HUES48 (cell line): ENCODE results near the gene F2RL2.
A peak's percentile ranks its signal among the peaks of the same experiment; 100 is the strongest.

ENCODE experiments used
- H3K27ac ChIP-seq: one replicate; pipeline ENCODE4 v1.7.0; 2013; ENCODE audit warnings: low read depth, low read length, inconsistent platforms
- H3K27me3 ChIP-seq: 2 replicates; pipeline ENCODE4 v1.6.1; 2013; ENCODE audit warnings: mild to moderate bottlenecking, low read length; ENCODE audit not compliant: control insufficient read depth, insufficient read depth
- H3K36me3 ChIP-seq: 2 replicates; pipeline ENCODE4 v1.6.1; 2013; ENCODE audit warnings: low read length; ENCODE audit not compliant: control insufficient read depth, insufficient read depth
- H3K4me1 ChIP-seq: 2 replicates; pipeline ENCODE4 v1.6.1; 2013; ENCODE audit warnings: mild to moderate bottlenecking, low read length; ENCODE audit not compliant: control insufficient read depth, insufficient read depth
- H3K4me3 ChIP-seq: 2 replicates; pipeline ENCODE4 v1.5.1; 2013; ENCODE audit warnings: mild to moderate bottlenecking, low read depth, low read length
- H3K9ac ChIP-seq: 2 replicates; pipeline ENCODE4 v1.6.1; 2013; ENCODE audit warnings: mild to moderate bottlenecking, low read depth, low read length, moderate library complexity
- H3K9me3 ChIP-seq: 2 replicates; pipeline ENCODE4 v1.6.1; 2013; ENCODE audit warnings: low read length; ENCODE audit not compliant: control insufficient read depth, insufficient read depth

Gene F2RL2

DNA sequence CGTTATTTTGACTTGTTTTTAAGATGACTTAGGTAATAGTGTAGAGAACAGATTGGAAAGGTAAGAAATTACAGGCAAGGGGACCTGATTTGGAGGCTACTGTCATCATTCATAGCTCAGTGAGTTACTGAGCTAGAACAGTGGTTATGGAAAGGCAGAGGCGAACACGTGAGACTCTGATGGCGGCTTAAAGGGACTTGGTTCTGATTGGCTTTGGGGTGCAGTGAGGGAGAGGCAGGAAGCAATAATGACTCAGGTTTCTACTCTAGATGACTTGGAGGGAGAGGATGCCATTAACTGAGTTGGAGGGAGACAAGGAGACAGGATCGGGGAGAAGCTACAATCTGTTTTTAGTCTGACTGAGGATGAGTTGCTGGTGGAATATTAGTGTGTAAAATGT is 3.0 kb downstream of the F2RL2 start:
- Histone ChIP-seq H3K27ac (no peak overlapping the region), H3K4me3 (no peak overlapping the region), H3K36me3 (no peaks in the 10 kb centered on the region), H3K4me1 (peaks cover 15% of the 10 kb centered on the region; the same call in 1 of the 2 replicates), H3K9ac (no peak overlapping the region), H3K27me3 (no peaks in the 10 kb centered on the region), H3K9me3 (no peaks in the 10 kb centered on the region)

DNA sequence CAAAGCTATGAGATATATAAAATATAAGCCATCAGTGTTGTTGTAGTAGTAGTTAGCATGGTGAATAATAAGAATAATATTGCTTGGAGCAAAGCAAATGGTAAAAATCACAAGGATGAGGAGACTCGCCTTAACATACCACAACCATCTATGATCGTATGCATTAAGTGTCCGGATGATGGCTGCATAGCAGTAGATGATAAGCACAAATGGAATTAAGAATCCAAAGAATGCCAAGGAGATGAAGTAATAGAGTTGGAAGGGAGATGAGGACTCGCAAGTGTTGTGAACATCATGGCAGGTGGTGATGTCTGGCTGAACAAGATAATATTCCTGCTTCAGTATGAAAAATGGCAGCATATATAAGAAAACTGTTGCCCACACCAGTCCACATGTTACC is 5.5 kb downstream of the F2RL2 start:
- no peak overlapping the region for H3K27ac ChIP-seq
- 0 out of 2 replicates have a peak, but pooled peaks cover 10% of the 10 kb centered on the region for H3K4me1 ChIP-seq
- no peaks in the 10 kb centered on the region for H3K9me3 ChIP-seq
- H3K4me3 ChIP-seq, result no peak overlapping the region
- no peak overlapping the region for H3K9ac ChIP-seq
- no peaks in the 10 kb centered on the region for H3K27me3 ChIP-seq
- H3K36me3 ChIP-seq, result no peaks in the 10 kb centered on the region

DNA sequence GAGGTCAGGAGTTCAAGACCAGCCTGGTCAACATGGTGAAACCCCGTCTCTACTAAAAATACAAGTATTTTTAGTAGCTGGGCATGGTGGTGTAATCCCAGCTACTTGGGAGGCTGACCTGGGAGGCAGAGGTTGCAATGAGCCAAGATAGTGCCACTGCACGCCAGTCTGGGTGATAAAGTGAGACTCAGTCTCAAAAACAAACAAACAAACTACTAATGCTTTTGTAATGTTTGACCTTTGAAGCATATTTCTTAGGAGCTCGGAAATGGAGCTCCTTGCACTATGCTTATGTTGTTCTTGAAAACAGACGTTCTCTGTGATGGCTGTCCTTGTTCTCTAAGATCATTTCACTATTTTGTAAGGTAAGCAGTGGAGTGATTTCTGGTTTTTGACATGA is 6.0 kb downstream of the F2RL2 start:
- H3K4me3 ChIP-seq, result no peak overlapping the region

DNA sequence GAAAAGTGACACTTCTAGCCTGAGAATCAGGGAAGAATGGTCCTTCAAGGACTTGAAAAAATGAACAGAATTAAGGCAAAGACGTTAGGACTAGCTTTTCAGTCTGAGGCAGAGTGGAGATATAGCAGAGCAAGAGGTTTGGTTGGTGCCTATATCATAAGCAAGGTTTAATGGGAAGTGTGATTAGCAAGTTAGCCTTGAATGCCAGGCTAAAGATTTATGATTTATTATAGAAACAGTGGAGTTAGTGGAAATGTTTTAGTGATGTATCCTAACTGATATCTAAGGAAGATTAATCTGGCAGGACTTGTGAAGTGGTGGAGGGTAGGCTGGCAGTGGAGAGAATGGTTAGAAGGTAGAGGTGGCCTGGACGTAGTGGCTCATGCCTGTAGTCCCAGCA is 7.0 kb downstream of the F2RL2 start:
- Histone ChIP-seq H3K9ac (no peak overlapping the region), H3K27ac (no peak overlapping the region), H3K4me3 (no peak overlapping the region), H3K9me3 (no peaks in the 10 kb centered on the region), H3K27me3 (no peaks in the 10 kb centered on the region), H3K36me3 (no peaks in the 10 kb centered on the region), H3K4me1 (0 out of 2 replicates have a peak, but pooled peaks cover 3% of the 10 kb centered on the region)

More for the DNA sequence above, 6.0 kb downstream of the F2RL2 start:
- Histone ChIP-seq H3K4me1 (0 out of 2 replicates have a peak, but pooled peaks cover 7% of the 10 kb centered on the region), H3K27me3 (no peaks in the 10 kb centered on the region), H3K9ac (no peak overlapping the region), H3K9me3 (no peaks in the 10 kb centered on the region), H3K36me3 (no peaks in the 10 kb centered on the region), H3K27ac (no peak overlapping the region)

DNA sequence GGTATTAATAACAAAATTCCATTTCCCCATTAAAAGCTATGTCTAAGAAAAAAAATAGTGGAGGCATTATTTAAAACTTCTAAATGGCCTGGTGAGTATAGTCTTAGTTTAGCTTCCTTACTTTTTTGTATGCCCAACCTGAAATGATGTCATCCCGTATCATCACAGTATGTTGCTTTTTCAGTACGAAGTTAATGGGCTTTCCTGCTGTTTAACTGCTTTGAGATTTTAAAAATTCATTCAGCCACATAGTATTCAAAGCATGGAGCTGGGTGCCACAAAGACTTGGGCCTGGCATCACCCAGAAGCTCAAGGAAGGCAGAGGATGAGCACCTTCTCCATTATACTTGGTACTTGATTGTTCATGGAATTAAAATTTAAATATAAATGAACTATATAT is 7.4 kb downstream of the F2RL2 start:
- H3K4me3 ChIP-seq, result no peak overlapping the region
- no peaks in the 10 kb centered on the region for H3K27me3 ChIP-seq
- H3K27ac ChIP-seq, result no peak overlapping the region
- no peaks in the 10 kb centered on the region for H3K4me1 ChIP-seq
- no peak overlapping the region for H3K9ac ChIP-seq
- H3K36me3 ChIP-seq, result no peaks in the 10 kb centered on the region; the same call in 1 of the 2 replicates
- no peaks in the 10 kb centered on the region for H3K9me3 ChIP-seq

DNA sequence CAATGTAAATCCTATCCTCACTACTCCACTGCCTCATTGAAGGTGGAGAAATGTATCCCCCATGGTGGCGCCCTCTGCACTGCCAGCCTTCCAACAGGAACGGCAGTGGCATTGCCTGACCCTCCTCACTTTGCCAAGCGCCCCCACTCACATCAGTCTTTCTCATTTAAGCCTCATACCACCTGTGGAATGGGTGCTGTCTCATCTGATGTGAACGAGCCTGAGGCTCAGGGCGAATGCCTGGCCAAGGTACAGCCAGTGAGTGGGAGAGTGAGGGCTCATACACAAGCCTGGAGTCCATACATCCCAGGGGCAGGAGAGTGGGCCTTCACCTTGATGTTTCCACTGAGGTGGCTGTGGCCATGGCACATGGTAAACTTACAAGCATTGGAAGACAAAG is 10.3 kb downstream of the F2RL2 start:
- no peaks in the 10 kb centered on the region for H3K9me3 ChIP-seq

DNA sequence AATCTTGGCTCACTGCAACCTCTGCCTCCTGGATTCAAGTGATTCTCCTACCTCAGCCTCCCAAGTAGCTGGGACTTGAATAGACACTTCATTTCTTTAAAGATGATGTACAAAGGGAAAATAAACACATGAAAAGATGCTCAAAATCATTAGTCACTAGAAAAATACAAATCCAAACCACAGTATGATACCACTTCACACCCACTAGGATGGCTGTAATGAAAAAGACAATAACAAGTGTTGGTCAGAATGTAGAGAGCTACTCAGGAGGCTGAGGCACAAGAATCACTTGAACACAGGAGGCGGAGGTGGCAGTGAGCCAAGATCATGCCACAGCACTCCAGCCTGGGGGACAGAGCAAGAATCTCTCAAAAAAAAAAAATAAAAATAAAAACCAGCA is 13.0 kb downstream of the F2RL2 start:
- Histone ChIP-seq H3K4me1 (peaks cover 13% of the 10 kb centered on the region; the same call in 1 of the 2 replicates), H3K27ac (no peak overlapping the region), H3K27me3 (no peaks in the 10 kb centered on the region), H3K9ac (no peak overlapping the region), H3K4me3 (no peak overlapping the region), H3K36me3 (no peaks in the 10 kb centered on the region; the same call in 1 of the 2 replicates), H3K9me3 (no peaks in the 10 kb centered on the region)

More for the DNA sequence above, 10.3 kb downstream of the F2RL2 start:
- Histone ChIP-seq H3K4me1 (peaks cover 2% of the 10 kb centered on the region; the same call in 1 of the 2 replicates), H3K27ac (no peak overlapping the region), H3K4me3 (no peak overlapping the region), H3K36me3 (no peaks in the 10 kb centered on the region; the same call in 1 of the 2 replicates), H3K9ac (no peak overlapping the region), H3K27me3 (no peaks in the 10 kb centered on the region)

DNA sequence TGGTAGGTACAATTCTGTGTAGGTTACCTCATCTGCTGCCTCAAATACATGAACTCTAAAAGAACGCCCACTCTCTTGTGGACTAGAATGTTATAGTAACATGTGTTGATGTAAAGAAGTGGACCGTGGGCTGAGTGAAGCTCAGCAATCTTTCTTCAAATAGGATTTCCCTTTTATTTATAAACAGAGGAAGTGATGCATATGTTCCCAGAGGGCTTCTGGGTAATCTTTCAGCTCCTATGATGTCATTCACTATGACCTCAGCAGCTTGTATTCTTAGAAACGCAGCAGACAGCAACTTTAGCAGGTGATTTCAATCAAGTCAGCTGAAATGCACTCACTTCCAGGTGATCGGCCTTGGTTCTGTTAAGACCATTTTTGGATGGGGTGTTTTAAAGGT is 14.4 kb downstream of the F2RL2 start:
- Histone ChIP-seq H3K4me3 (no peak overlapping the region), H3K27me3 (no peaks in the 10 kb centered on the region), H3K9ac (no peak overlapping the region), H3K27ac (no peak overlapping the region), H3K4me1 (peaks cover 13% of the 10 kb centered on the region; the same call in 1 of the 2 replicates), H3K9me3 (no peaks in the 10 kb centered on the region), H3K36me3 (no peaks in the 10 kb centered on the region; the same call in 1 of the 2 replicates)

DNA sequence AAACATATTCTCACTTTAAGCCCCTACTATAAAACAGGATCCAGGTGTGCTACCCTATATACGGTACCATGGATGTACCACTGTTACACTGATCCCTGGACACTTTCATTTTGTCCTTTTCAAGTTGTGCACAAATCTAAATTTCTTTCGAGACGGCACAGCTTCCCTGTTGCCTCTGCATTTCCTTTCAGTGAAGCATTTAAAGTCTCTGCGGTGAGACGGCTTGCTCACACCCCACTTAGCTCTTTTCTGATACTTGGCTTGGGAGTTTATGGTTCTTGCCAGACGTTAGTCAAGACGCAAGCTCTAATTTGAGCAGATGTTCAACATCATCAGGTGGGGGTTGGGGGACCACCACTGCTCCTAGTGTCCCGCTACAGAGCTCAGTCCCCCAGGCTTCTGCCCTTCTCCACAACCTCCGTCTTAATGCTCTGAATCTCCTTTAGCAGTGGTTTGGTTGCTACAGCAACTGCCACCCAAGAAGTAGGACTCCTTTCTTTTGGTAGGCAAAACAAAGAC is 15.8 kb downstream of the F2RL2 start:
- H3K27ac ChIP-seq, result peak overlapping the region; percentile 15
- no peaks in the 10 kb centered on the region; the same call in 1 of the 2 replicates for H3K36me3 ChIP-seq
- H3K4me3 ChIP-seq, result no peak overlapping the region; the same call in 1 of the 2 replicates
- H3K27me3 ChIP-seq, result no peaks in the 10 kb centered on the region
- H3K9ac ChIP-seq, result no peak overlapping the region; the same call in 1 of the 2 replicates
- peaks cover 13% of the 10 kb centered on the region; the same call in 1 of the 2 replicates for H3K4me1 ChIP-seq
- H3K9me3 ChIP-seq, result no peaks in the 10 kb centered on the region

DNA sequence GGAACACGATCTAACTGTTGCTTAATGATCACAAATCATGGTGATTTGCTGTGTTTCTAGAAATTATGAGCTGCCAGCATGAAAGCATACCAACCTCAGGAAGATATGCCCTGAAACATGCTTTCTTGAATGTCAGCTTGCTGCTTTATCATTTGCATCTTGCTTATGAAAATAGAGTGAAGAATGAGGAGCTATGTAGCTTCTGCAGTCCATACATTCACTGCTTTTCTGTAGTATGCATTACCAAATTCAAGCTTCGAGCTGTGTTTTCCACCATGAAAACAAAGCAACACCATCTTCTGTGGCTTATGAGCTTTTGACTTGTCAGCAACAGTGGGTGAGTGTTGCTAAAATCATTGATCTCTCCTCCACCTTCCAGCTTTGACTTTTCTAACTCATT is 16.5 kb downstream of the F2RL2 start:
- no peak overlapping the region for H3K9ac ChIP-seq
- peaks cover 13% of the 10 kb centered on the region; the same call in 1 of the 2 replicates for H3K4me1 ChIP-seq
- H3K4me3 ChIP-seq, result no peak overlapping the region
- H3K36me3 ChIP-seq, result no peaks in the 10 kb centered on the region; the same call in 1 of the 2 replicates
- no peaks in the 10 kb centered on the region for H3K27me3 ChIP-seq
- H3K9me3 ChIP-seq, result no peaks in the 10 kb centered on the region
- H3K27ac ChIP-seq, result no peak overlapping the region

DNA sequence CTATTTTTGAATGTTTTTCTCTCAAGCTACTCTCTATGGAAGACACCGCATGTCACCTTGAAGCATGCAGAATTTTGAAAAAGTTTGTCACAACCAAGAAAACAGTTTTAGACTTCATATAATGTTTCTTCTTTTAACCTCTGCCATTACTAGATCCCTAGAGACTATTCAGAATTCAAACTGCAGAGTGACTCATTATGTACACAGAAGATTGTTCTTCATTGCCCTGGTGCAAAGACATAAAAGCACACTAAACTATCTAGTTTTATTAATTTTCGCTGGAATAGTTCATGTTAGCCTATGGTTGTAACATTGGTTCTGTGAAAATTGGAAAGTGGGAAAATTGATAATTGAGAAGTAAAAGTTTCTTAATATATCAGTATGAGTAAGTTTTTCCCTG is 18.4 kb downstream of the F2RL2 start:
- peaks cover 13% of the 10 kb centered on the region; the same call in 1 of the 2 replicates for H3K4me1 ChIP-seq
- H3K4me3 ChIP-seq, result no peak overlapping the region
- no peak overlapping the region for H3K27ac ChIP-seq
- no peaks in the 10 kb centered on the region for H3K9me3 ChIP-seq
- no peaks in the 10 kb centered on the region for H3K27me3 ChIP-seq
- H3K9ac ChIP-seq, result no peak overlapping the region
- H3K36me3 ChIP-seq, result no peaks in the 10 kb centered on the region
